Activated T-cell treated with anti-CD3 and anti-CD28 coated beads, Interleukin-2, amount 50 U/mL, for 4 hours (primary cell): Measurements from ENCODE around the gene FBXL7. TPM values are rescaled to one million over a fixed set of nuclear protein-coding genes. Genes with fewer than 3 reads are reported as not detected.

Experiments used
- ATAC-seq, 2 donors: fragments of 200-7000 bp; cut with Tn5 transposase; one replicate each; pipeline ENCODE4 v1.10.0; 2021
- DNase-seq: peaks from one replicate; pipeline ENCODE4 v3.0.0-alpha.2; 2020
- H3K27me3 Mint-ChIP-seq: one replicate; pipeline ENCODE4 v1.8.0; 2021; ENCODE audit warnings: low read depth, mixed read lengths
- H3K36me3 Mint-ChIP-seq: one replicate; pipeline ENCODE4 v1.8.0; 2022; ENCODE audit warnings: mixed read lengths; ENCODE audit not compliant: insufficient read depth
- H3K4me1 Mint-ChIP-seq: one replicate; pipeline ENCODE4 v1.8.0; 2021; ENCODE audit warnings: low read depth, mixed read lengths
- H3K4me3 Mint-ChIP-seq: one replicate; pipeline ENCODE4 v1.8.0; 2021; ENCODE audit warnings: mild to moderate bottlenecking, moderate library complexity, mixed read lengths
- H3K9me3 Mint-ChIP-seq: one replicate; pipeline ENCODE4 v1.8.0; 2021; ENCODE audit warnings: mixed read lengths
- total RNA-seq, 3 donors: library from RNA; stranded (reverse); gene quantifications; one replicate each; pipeline ENCODE4 v1.2.1, GENCODE V29; 2021

Gene FBXL7
- total RNA-seq, 3 donors from 2014 or later = not detected

DNA sequence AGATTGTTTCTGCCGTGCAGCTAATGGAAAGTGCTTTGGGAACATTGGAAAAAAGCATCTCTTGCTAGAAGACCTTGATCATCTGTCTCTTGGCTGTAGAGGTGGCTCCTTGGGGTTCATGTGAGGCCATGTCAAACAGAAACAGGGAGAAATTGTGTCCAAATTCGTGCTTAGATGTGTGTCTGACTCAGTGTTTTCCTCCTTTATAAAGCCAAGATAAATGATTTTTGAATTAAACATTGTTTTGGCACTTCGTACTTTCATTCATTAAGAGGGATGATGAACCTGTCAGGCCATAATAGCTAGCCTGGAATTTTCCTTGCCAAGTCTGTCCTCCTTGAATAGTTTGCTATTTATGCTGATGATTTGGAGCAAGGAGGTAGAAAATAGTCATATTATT is 143.8 kb downstream of the FBXL7 start:
- Mint-ChIP-seq H3K4me3 (no peak overlapping the region), H3K36me3 (no peaks in the 10 kb centered on the region), H3K4me1 (no peaks in the 10 kb centered on the region), H3K9me3 (peaks cover 7% of the 10 kb centered on the region), H3K27me3 (no peaks in the 10 kb centered on the region)
- DNase-seq (no peak), ATAC-seq (no peak)

DNA sequence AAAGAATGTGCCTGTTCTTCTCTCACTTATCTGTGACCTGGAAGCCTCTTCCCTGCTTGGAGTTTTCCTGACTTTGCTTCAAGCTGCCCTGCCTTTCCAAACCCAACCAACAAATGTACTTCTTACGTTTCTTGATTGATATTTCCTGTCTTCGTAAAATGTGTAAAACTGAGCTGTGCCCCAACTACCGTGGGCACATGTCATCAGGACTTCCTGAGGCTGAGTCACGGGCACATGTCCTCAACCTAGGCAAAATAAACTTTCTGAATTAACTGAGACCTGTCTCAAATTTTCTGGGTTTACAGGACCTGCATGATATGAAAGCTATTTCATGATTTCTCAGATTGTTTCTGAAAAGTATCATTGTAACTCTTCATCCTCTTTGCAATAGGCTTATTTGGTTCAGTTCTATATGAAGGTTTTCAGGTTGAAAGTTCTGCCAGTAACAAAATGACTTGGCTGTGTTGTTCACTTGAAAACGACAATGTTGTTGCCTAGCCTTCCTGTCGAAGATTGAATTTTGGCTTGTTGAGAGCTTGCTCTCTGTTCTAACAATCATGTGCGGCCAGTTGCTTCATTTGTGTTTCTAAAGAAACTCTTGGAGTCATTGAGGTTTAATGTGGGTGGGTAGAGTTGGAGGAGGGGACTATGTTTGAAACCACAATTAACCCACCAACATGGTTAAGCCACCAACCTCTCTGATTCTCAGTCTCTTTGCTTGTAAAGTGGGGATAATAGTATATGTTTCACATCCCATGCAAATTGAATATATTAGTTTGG is 145.6 kb downstream of the FBXL7 start:
- DNase-seq (no peak), ATAC-seq (no peak)
- Mint-ChIP-seq H3K36me3 (no peaks in the 10 kb centered on the region), H3K9me3 (peaks cover 8% of the 10 kb centered on the region), H3K27me3 (no peaks in the 10 kb centered on the region), H3K4me1 (no peaks in the 10 kb centered on the region), H3K4me3 (no peak overlapping the region)

DNA sequence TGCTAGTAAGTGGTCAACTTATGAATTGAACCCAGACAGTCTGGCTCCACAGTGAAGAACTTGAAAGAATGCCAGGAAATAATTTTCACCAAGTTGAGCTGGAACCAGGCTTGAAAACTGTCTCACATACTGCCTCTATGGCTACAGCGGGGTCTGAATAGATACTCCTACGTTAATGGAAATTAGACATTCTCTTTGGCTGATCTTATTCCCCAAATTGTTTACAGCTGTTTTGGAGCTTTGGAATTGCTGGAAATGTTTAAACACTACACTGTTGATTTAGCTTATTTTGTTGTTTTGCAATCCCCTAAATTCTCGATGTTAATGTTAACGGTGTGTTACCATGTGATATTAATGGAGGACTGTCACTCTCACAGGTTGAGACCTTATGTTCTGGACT is 146.4 kb downstream of the FBXL7 start:
- ATAC-seq = no peak
- H3K36me3 Mint-ChIP-seq = no peaks in the 10 kb centered on the region
- H3K27me3 Mint-ChIP-seq = no peaks in the 10 kb centered on the region
- peaks cover 9% of the 10 kb centered on the region for H3K9me3 Mint-ChIP-seq
- H3K4me1 Mint-ChIP-seq = no peaks in the 10 kb centered on the region
- H3K4me3 Mint-ChIP-seq = no peak overlapping the region
- no peak for DNase-seq

DNA sequence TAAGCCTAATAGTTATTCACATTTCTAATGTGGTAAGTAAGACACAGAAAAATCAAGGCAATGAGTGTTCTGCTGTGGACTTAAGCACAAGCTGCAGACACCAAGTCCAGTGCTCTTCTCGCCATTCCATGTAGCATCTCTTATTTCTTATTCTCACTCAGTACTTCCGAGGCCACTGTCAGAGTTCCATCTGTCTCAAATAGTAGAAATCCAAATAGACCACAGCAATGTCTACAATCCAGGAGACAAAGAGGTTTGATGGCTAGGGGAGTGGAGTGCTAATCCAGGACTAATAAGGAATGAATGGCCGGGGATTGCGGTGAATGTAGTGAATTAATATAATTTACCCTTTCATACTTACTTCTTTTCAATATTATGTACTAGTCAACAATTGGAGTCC is 147.3 kb downstream of the FBXL7 start:
- ATAC-seq = no peak
- peaks cover 8% of the 10 kb centered on the region for H3K9me3 Mint-ChIP-seq
- no peak for DNase-seq
- no peaks in the 10 kb centered on the region for H3K27me3 Mint-ChIP-seq
- H3K36me3 Mint-ChIP-seq = no peaks in the 10 kb centered on the region
- H3K4me1 Mint-ChIP-seq = no peaks in the 10 kb centered on the region
- no peak overlapping the region for H3K4me3 Mint-ChIP-seq

DNA sequence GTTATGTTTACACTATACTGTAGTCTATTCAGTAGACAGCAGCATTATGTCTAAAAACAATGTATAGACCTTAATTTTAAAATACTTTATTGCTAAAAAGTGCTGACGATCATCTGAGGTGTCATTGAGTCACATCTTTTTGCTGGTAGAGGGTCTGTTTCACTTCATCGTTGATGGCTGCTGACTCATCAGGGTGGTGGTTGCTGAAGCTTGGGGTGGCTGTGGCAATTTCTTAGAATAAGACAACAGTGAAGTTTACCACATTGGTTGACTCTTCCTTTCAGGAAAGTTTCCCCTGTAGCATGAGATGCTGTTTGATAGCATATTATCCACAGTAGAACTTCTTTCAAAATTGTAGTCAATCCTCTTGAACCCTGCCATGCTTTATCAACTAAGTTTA is 150.3 kb downstream of the FBXL7 start:
- ATAC-seq (no peak), DNase-seq (no peak)
- H3K27me3 Mint-ChIP-seq = no peaks in the 10 kb centered on the region
- no peaks in the 10 kb centered on the region for H3K4me1 Mint-ChIP-seq
- no peaks in the 10 kb centered on the region for H3K36me3 Mint-ChIP-seq
- peaks cover 8% of the 10 kb centered on the region for H3K9me3 Mint-ChIP-seq
- H3K4me3 Mint-ChIP-seq = no peak overlapping the region

DNA sequence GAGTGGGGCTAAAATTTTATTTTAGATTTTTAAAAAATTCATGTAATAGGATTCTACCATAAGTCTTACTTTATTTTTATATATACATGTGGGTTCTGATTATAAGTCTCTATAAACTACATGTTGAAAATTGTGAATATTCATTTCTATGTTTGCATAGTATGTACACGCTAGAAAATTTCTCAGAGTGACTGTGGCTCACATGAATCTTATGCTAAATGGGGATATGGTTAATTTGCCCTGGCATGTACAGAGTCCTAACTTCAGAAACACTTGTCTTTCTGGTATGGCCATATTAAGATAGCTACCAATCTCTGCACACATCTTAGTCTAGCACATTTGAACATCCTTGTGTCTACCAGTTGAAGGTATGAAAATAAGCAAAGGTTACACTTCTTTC is 154.8 kb downstream of the FBXL7 start:
- no peak overlapping the region for H3K4me3 Mint-ChIP-seq
- no peaks in the 10 kb centered on the region for H3K36me3 Mint-ChIP-seq
- peaks cover 8% of the 10 kb centered on the region for H3K9me3 Mint-ChIP-seq
- ATAC-seq (no peak), DNase-seq (no peak)
- no peaks in the 10 kb centered on the region for H3K27me3 Mint-ChIP-seq
- no peaks in the 10 kb centered on the region for H3K4me1 Mint-ChIP-seq

DNA sequence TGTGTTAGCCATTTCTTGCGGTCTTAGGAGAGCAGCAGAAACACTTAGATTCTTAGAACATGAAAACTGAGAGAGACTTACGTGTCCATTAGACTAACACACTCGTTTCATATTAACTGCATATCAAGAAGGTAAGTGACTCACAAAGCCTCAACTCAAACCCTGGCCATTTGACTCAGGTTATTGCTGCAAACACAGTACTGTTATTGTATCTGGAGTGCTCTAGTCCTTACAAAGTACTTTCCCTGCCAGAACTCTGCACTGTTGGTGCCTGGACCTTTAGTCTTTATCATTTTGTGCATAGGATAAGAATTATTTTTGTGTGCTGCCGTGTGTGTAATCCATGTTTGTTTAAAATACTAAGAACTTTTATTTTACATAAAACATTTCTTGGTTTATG is 155.7 kb downstream of the FBXL7 start:
- Mint-ChIP-seq H3K4me3 (no peak overlapping the region), H3K27me3 (no peaks in the 10 kb centered on the region), H3K4me1 (no peaks in the 10 kb centered on the region), H3K9me3 (peaks cover 6% of the 10 kb centered on the region), H3K36me3 (no peaks in the 10 kb centered on the region)
- DNase-seq (no peak), ATAC-seq (no peak)

DNA sequence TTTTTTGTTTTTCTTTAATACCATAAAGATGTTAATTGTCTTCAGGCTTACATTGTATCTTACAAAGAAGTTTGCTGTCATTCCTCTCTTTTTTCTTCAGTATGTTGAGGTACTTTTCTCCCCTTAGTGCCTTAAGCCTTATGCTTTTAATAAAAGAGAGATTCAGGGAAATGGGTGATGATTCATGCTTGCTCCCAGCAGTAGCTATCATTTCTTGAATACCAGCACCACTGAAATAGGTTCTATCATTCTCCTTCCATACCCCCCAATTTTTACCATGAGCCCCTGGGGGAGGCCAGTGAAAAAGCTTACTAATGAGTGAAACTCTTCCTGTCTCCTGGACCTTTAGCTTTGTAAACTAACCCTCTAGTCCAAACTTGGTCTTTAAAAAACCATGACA is 165.0 kb downstream of the FBXL7 start:
- ATAC-seq (no peak), DNase-seq (no peak)
- no peaks in the 10 kb centered on the region for H3K36me3 Mint-ChIP-seq
- H3K27me3 Mint-ChIP-seq = no peaks in the 10 kb centered on the region
- peaks cover 14% of the 10 kb centered on the region for H3K9me3 Mint-ChIP-seq
- no peaks in the 10 kb centered on the region for H3K4me1 Mint-ChIP-seq
- H3K4me3 Mint-ChIP-seq = no peak overlapping the region

DNA sequence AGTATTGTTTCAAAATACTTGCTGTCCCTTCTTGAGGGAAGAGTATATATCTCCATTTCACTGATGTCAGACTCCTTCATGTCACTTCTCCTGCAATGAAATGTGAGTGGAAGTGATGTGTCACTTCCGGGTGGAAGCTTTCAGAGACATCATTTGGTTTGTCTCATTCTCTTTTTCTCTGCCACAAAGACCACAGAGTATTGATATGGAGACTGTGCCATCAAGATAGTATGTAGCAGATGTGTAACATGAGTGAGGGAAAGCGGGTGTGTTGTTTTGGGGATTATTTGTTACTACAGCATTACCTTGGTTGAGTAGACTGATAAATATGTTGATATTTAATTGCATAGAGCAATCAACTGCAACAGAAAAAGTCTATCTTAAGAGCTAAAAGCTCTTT is 169.8 kb downstream of the FBXL7 start:
- Mint-ChIP-seq H3K36me3 (no peaks in the 10 kb centered on the region), H3K4me1 (no peaks in the 10 kb centered on the region), H3K9me3 (peaks cover 13% of the 10 kb centered on the region), H3K4me3 (no peak overlapping the region), H3K27me3 (no peaks in the 10 kb centered on the region)
- DNase-seq = no peak
- ATAC-seq = no peak

DNA sequence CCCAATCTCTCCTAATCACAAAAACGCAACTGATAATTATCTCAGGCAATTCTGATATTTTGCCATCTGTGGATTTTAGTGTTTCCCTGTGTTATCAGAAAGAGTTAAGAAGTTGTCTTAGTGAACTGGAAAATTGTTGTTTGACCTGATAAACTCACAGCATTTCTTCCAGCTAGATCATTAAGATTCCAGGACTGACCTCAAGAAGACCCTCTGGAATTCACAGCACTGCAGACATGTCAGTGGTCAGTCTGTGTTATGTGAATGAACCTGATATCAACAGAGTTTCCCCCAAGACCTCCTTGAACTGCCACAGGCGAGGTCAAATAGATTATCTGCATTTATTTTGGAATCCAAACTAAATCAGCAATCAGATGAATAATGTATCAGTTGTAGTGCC is 174.7 kb downstream of the FBXL7 start:
- peaks cover 8% of the 10 kb centered on the region for H3K9me3 Mint-ChIP-seq
- no peaks in the 10 kb centered on the region for H3K36me3 Mint-ChIP-seq
- no peak overlapping the region for H3K4me3 Mint-ChIP-seq
- ATAC-seq = no peak
- no peaks in the 10 kb centered on the region for H3K27me3 Mint-ChIP-seq
- no peaks in the 10 kb centered on the region for H3K4me1 Mint-ChIP-seq
- DNase-seq = no peak

DNA sequence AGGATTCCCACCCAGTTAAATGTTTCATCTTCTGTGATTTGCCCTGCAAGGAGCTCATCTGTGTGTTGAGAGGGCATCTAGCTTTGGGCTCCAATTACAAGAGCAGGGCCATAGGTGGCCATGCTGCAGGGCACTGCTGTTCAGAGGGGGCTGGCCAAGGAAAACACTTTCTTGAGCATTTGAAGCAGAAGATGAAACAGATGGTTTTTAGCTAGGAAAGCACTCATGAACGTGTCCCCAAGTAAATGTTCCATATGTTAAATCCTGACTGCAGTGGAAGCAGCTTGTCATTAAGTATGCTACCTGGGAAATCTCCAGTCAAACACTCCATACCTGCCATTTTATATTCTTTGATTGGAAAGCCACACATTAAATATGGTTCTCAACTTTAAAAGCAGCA is 176.6 kb downstream of the FBXL7 start:
- no peak for DNase-seq
- no peak overlapping the region for H3K4me3 Mint-ChIP-seq
- H3K4me1 Mint-ChIP-seq = no peaks in the 10 kb centered on the region
- no peak for ATAC-seq
- peaks cover under 1% of the 10 kb centered on the region for H3K9me3 Mint-ChIP-seq
- H3K36me3 Mint-ChIP-seq = no peaks in the 10 kb centered on the region
- H3K27me3 Mint-ChIP-seq = no peaks in the 10 kb centered on the region

DNA sequence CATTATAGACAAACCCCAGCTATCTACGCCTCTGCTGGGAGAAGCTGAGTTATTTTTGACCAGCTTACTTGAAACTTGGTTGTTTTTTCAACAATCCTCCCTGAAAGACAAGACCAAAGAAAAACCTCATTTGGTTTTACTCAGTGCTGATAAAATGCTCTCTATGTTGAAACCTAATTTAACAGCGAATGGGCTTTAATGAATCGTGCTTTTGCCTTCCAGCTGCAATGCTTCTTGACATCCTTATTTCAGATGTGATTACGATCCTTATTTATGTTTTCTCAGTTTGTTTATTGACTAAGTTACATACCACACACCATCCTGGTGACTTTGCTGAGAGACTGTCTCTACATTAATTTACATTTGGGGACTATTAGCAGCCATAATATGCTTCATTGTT is 179.2 kb downstream of the FBXL7 start:
- no peaks in the 10 kb centered on the region for H3K4me1 Mint-ChIP-seq
- H3K4me3 Mint-ChIP-seq = no peak overlapping the region
- H3K27me3 Mint-ChIP-seq = no peaks in the 10 kb centered on the region
- no peaks in the 10 kb centered on the region for H3K36me3 Mint-ChIP-seq
- no peaks in the 10 kb centered on the region for H3K9me3 Mint-ChIP-seq
- ATAC-seq (no peak), DNase-seq (no peak)

DNA sequence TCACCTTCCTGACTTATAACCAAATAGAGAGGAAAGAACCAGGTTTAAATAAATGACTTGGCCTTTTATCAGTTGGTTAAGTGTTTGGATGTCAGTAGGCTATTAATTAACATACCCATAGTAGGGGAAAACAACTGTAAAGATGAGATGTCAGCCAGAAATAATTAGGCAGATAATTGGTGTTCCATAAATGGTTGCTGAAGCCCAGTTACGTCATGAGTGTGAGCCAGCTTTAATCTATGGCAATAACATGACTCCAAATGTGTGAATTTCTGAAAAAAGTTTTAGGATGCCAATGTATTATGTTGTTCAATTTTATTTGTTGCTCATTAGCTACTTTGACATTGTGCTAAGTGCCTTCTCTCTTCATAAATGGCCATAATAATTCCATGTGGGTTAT is 180.5 kb downstream of the FBXL7 start:
- H3K4me1 Mint-ChIP-seq = no peaks in the 10 kb centered on the region
- ATAC-seq = no peak
- no peaks in the 10 kb centered on the region for H3K36me3 Mint-ChIP-seq

DNA sequence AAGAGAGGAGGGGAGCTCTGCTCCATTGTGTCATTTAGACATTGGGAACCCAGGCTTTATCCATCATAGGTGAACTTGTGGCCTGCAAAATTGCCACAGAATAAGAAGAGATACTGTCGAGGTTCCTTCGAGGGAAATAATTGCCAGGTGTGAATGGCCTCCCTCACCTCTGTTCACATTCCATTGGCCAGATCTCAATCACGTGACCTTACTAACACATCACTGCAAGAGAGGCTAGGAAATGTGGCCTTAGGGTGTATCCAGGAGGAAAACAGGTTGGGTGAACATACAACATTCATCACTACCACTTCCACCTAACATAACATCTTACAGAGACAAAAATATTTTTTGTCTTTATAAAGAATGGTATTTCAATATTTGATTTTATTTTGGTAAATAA is 182.1 kb downstream of the FBXL7 start:
- H3K9me3 Mint-ChIP-seq = no peaks in the 10 kb centered on the region
- no peak for DNase-seq
- no peak for ATAC-seq
- H3K36me3 Mint-ChIP-seq = no peaks in the 10 kb centered on the region
- no peaks in the 10 kb centered on the region for H3K27me3 Mint-ChIP-seq
- H3K4me1 Mint-ChIP-seq = no peaks in the 10 kb centered on the region
- H3K4me3 Mint-ChIP-seq = no peak overlapping the region

More for the DNA sequence above, 180.5 kb downstream of the FBXL7 start:
- Mint-ChIP-seq H3K27me3 (no peaks in the 10 kb centered on the region), H3K4me3 (no peak overlapping the region), H3K9me3 (no peaks in the 10 kb centered on the region)
- no peak for DNase-seq

DNA sequence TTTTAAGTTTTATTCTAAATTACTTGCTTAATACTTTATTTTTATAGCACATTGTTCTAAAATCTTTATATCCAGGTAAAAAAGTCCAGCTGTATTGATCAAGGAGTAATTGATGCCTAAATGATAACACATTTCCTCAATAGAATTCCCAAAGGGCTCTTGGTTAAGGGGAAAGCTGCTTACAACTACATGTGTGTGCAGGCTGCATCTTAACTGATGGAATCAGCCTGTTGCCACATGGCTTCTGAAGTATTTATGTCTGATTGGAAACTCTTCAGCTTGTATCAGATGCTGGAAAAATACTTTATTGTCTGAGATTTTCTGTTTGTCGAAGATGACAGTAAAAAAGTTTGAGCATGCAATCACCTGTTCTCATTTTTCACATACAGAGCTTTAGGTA is 182.6 kb downstream of the FBXL7 start:
- no peaks in the 10 kb centered on the region for H3K36me3 Mint-ChIP-seq
- H3K4me1 Mint-ChIP-seq = no peaks in the 10 kb centered on the region
- H3K27me3 Mint-ChIP-seq = no peaks in the 10 kb centered on the region
- H3K9me3 Mint-ChIP-seq = no peaks in the 10 kb centered on the region
- DNase-seq (no peak), ATAC-seq (no peak)
- H3K4me3 Mint-ChIP-seq = no peak overlapping the region

DNA sequence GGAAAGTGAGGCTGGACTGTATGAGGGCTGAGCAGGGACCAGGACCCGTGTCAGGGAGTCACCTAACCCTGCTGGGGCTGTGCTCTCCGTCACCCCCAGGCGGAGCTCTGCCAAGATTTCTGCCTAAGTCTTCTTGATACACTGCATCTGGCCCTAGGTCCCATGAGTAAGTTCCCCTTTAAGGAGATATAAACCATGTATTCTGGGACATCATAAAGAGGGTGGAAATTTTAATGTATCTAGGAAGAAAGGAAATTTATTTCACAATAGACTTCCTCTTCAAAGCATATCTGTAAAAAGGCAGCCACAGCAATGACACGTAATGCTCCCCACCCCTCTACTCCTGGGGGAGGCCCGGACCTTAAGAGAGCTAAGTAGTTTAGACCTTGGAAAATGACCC is 183.4 kb downstream of the FBXL7 start:
- Mint-ChIP-seq H3K9me3 (no peaks in the 10 kb centered on the region), H3K4me3 (no peak overlapping the region), H3K27me3 (no peaks in the 10 kb centered on the region), H3K36me3 (no peaks in the 10 kb centered on the region), H3K4me1 (no peaks in the 10 kb centered on the region)
- DNase-seq = no peak
- ATAC-seq = no peak
